Measurements from ENCODE around the gene GCNA.

GCNA gene, protein sequence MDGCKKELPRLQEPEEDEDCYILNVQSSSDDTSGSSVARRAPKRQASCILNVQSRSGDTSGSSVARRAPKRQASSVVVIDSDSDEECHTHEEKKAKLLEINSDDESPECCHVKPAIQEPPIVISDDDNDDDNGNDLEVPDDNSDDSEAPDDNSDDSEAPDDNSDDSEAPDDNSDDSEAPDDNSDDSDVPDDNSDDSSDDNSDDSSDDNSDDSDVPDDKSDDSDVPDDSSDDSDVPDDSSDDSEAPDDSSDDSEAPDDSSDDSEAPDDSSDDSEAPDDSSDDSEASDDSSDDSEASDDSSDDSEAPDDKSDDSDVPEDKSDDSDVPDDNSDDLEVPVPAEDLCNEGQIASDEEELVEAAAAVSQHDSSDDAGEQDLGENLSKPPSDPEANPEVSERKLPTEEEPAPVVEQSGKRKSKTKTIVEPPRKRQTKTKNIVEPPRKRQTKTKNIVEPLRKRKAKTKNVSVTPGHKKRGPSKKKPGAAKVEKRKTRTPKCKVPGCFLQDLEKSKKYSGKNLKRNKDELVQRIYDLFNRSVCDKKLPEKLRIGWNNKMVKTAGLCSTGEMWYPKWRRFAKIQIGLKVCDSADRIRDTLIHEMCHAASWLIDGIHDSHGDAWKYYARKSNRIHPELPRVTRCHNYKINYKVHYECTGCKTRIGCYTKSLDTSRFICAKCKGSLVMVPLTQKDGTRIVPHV

DNA sequence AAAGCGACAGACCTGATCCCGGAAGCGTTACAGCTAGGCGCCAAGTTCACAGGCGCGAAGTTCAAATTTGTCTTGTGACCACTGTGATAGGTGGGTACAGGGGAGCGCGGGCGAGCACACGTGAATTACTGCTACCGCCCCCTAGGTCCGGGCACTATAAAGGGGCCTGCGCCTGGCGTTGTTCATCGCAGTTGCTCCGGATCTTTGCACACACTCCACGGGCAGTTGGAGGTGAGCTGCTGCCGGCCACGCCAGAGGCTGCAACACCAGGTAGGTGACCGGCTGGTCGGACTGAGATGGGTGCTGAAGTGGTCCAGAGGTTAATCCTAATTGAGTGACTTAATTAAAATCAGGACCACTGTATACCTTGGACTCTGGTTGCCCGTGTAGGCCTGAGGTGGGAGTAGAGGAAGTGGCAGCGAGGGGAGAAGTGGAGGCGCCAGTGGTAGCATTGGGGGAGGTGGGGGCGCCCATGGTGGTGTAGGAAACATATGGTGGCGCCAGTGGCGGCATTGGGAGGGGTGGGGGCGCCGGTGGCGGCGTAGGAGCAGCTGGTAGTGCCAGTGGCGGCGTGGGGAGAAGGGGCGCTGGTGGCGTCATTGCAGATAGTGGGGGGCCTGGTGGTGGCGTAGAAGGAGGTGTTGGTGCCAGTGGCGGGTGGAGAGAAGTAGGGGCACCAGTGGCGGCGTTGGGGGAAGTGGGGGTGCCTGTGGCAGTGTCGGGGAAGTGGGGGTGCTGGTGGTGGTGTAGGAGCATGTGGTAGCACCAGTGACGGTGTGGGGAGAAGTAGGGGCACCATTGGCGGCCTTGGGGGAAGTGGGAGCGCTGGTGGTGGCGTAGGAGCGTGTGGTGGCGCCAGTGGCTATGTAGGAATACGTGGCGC, at the start of gene GCNA:
Gene GCNA, plus strand, starts transcription at position 185 of the 883 bp plus-strand sequence. CDS start 2,385 bp downstream, outside the sequence.
- DNase-seq = no peak

DNA sequence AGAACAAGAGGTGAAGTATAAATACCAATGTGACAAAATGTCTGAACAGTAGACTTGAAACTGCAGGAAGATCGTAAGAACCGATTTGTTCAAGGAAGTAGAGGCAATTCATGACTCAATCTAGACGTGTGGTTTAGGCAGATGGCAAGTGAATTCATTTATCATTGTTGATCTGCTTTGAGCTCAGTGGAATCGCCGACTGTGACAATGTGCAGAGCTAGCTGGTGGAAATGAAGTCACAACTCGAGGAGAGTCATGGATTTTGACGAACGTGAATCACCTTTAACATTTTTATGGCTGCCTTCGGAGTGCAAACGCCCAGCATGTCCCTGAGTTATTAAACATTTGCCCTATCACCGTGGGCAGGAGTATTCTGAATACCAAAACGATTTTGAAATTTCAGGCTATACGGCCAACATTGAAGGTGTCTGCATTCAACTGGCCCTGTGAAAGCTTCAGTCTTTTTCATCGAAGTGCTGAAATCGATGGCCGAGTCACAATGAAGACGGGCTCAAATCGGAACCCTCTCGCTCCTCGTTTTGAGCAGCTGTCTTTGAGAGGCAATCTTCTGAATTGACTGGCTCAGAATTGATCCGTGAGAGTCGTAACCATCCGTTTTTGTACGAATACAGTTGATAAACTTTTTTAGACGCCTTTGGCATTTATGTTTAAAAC, 46.0 kb upstream of the GCNA start:
- peak; percentile 84 for DNase-seq

- DNase-seq = peak; percentile 94
These were observed 45.3 kb upstream of the GCNA start, which contains the start of gene OGT for GRCh38 chrX:71532753-71533425. Gene OGT, plus strand, starts transcription at chrX:71533104. Its CDS starts 196 bp downstream, at chrX:71533300.

DNA sequence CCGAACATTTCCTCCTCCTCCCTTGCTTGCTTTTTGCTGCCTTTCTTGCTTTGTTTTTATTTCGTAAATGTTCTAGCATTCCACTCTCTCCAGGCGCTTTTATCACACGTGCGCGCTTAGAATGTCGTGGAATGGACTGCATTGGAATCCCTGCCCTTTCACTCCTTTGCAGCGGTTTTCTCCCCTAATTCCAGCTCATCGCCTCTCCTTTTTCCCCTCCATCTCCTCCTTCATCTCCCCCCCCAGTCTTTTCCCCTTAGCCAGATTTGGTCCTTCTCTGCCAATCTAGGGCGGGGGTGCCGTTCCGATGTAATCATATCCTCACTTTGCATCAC, 44.8 kb upstream of the GCNA start:
- DNase-seq = no peak

DNA sequence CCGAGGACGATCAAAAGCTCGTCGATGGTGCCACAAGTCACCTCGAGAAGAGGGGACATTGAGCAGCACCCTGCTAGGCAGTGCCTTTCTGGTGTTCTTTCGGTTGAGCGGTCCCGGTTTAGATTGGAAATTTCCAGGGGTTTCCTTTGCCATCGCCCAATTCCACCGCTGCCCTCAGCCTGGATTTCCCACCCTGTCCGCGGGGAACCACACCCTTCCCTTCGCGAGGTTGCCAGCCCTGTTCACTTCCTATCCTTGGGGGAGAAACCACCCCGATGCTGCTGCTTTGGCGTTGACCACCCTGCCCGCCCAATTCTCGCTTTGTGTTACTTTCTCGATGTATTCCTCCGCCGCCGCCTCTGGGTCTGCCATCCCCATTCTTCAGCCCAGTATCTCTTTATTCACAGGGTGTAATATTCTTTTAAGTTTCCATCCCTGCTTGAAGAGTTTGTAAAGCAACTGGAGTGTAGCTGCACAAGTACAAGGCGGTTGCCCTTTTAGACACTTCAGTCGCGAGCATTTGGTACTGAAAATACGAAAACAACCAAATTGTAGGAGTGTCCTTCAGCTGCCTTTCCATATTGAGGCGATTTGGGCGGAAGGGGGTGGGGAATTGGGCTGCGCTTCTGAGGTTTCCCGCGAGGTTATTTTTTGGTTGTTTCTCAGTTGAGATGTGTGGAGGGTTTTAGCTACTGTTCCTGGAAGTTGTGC, 44.2 kb upstream of the GCNA start:
- peak; percentile 74 for DNase-seq

GRCh38 chrX:71534773-71535544, 43.3 kb upstream of the GCNA start:
- no peak for DNase-seq

GRCh38 chrX:71536285-71536684, 42.0 kb upstream of the GCNA start:
- peak; percentile 46 for DNase-seq

- DNase-seq = no peak
These were observed 40.5 kb upstream of the GCNA start for GRCh38 chrX:71537743-71538142.

- no peak for DNase-seq
These were observed 37.4 kb upstream of the GCNA start for GRCh38 chrX:71540801-71541200.

GRCh38 chrX:71541210-71542022, 36.8 kb upstream of the GCNA start:
- peak; percentile 37 for DNase-seq

DNA sequence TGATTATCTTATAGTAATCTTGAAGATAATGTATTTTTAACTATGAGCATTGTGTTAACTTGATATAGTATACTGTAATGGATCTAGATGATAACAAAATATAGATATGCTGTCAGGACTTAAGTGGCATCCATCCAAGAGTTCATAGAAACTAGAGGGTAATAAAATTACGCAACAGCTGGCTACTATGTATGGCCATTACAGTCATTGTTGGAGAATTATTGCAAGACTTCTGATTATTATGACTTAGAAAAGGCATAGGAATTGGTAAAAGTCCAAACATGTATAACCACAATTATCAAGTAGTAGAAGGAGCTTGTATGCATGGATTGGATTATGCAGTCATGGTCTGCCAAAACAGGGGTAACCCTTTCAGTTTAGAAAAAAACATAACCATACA, 35.8 kb upstream of the GCNA start:
- DNase-seq = no peak

DNA sequence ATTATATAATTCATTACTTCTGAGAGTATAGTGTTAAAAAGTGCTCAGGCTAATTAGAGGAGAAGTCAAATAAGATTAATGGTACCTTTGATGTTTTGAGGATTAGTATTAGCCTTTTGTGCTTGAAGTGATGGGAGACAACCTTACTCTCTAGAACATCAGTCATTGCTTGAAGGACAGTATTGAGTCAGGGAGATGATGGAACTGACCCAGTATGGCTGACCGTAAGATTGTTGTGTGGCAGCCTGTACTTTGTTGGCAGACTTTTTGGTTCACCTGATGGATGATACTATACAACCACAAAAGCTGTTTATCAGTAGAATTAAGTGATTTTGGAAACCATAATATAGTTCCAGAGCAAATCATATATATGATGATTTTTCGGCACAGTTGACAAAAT, 35.4 kb upstream of the GCNA start:
- DNase-seq = no peak

GRCh38 chrX:71543316-71543715, 34.9 kb upstream of the GCNA start:
- DNase-seq = peak; percentile 41

DNA sequence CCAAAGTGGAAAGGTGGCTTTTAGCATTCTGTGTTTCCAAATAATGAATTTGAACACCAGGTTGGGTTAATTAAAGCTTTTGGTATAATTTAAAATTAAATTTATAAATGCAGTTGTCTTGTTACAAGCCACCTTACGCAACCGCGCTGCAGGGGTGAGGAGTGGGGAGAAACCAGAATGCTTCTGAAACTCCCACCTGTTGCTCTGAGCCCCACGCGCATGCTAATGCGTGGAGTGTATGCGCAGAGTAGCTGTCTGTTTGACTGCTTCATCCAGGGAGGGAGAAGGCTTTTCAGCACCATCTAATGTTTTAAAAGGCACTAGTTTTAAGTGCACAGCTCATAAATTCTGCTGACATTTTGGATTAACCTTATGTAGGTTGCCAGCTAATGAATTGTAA, 32.9 kb upstream of the GCNA start:
- DNase-seq = no peak

- no peak for DNase-seq
These were observed 31.4 kb upstream of the GCNA start for GRCh38 chrX:71546879-71547278.

- no peak for DNase-seq
These were observed 30.9 kb upstream of the GCNA start for GRCh38 chrX:71547339-71547738.

DNA sequence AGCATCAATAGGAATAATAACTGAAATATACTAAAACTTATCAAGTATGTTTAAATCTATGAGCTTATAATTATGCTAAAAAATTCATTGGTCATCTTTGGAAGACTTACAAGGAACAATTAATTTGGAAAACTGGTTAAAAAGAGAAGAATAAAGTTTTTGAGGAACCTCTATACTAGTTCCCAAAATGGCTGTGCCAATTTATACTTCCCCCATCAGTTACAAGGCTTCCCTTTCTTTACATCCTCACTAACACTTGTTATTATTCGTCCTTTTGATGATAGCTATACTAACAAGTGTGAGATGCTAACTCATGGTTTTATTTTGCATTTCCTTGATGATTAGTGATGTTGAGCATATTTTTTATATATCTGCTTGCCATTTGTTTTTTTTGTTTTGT, 28.3 kb upstream of the GCNA start:
- no peak for DNase-seq

DNA sequence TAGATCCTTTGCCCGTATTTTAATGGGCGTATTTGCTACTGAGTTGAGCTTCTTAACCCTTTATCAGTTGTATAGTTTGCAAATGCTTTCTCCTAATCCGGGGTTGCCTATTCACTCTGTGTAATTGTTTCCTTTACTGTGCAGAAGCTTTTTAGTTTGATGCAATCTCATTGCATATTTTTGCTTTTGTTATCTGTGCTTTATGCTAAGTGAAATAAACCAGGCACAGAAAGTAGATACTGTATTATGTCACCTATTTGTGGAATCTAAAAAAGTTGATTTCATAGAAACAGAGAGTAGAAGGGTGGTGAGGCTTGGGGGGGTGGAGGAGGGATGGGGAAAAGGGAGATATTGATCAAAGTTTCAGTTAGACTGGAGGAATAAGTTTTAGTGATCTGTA, 27.7 kb upstream of the GCNA start:
- no peak for DNase-seq

DNA sequence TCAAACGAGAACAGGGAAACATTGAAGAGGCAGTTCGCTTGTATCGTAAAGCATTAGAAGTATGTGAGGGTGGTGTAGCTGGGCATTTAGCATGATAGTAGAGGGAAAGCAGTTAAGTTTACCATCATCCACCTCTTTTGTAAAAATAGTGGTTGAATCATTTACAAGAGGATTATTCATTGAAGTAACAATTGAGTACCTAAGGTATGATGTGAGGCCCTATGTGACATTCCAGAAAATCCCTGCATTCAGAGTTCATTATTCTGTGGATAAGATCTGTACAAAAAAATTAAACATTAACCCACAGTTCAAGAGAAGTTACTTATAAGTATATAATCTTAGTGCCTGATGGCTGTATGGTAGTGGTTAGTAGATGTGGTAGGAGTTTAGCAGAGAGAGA, 22.2 kb upstream of the GCNA start:
- no peak for DNase-seq

- DNase-seq = no peak
These were observed 19.3 kb upstream of the GCNA start for GRCh38 chrX:71558920-71559319.
